H1 (cell line): ENCODE results near the gene RBM4. TPM values are rescaled to one million over a fixed set of nuclear protein-coding genes. Genes with fewer than 3 reads are reported as not detected.
A peak's percentile ranks its signal among the peaks of the same experiment; 100 is the strongest.

Source experiments
- CTCF ChIA-PET: fragments of 300-600 bp; sonication (Branson Sonifier 250); formaldehyde crosslinking; loops from one replicate; lab custom pipeline; 2021; ENCODE audit not compliant: partially characterized antibody; lab: Charles Lee
- POLR2A ChIA-PET: fragments of 300-600 bp; sonication (Branson Sonifier 250); formaldehyde crosslinking; loops from one replicate; lab custom pipeline; 2021; ENCODE audit warnings: inconsistent platforms; ENCODE audit not compliant: partially characterized antibody; lab: Charles Lee
- DNase-seq, 2 experiments: peaks; one replicate each; pipeline versions ENCODE4 v3.0.0 to v3.0.0-alpha.2; 2010 to 2022; ENCODE audit warnings: low spot score in 2 of 2, low read depth in 1 of 2, mixed read lengths in 1 of 2
- FAIRE-seq: peaks from 2 replicates; lab custom pipeline; 2011; peaks lifted over from hg19 to GRCh38; lab: Jason Lieb, UNC
- H2AFZ ChIP-seq: 2 replicates; pipeline ENCODE4 v1.8.1; 2012; ENCODE audit warnings: low read length, inconsistent platforms
- H2AK5ac ChIP-seq: 2 replicates; pipeline ENCODE4 v1.6.1; 2013; ENCODE audit warnings: low read depth, low read length
- H2BK120ac ChIP-seq: replicated peaks from 2 replicates; pipeline ENCODE3; 2013; ENCODE audit warnings: low read depth, low read length, inconsistent platforms
- H2BK12ac ChIP-seq: 2 replicates; pipeline ENCODE4 v1.6.1; 2013; ENCODE audit warnings: low read depth, low read length
- H2BK15ac ChIP-seq: 2 replicates; pipeline ENCODE4 v1.6.1; 2013; ENCODE audit warnings: low read length
- H2BK20ac ChIP-seq: 2 replicates; pipeline ENCODE4 v1.6.1; 2013; ENCODE audit warnings: low read length
- H2BK5ac ChIP-seq: 2 replicates; pipeline ENCODE4 v1.6.1; 2013; ENCODE audit warnings: low read depth, low read length
- H3K14ac ChIP-seq: 2 replicates; pipeline ENCODE4 v1.6.1; 2013; ENCODE audit warnings: inconsistent platforms; ENCODE audit not compliant: insufficient read length
- H3K18ac ChIP-seq: 2 replicates; pipeline ENCODE4 v1.6.1; 2013; ENCODE audit warnings: low read length; ENCODE audit errors: extremely low read depth
- H3K23ac ChIP-seq: 2 replicates; pipeline ENCODE4 v1.6.1; 2013; ENCODE audit warnings: inconsistent platforms; ENCODE audit not compliant: insufficient read length
- H3K23me2 ChIP-seq: 2 replicates; pipeline ENCODE4 v1.6.1; 2013; ENCODE audit warnings: low read depth, low read length
- H3K27ac ChIP-seq: 2 replicates; pipeline ENCODE4 v1.6.1; 2011; ENCODE audit warnings: low read depth, low read length, inconsistent platforms
- H3K27me3 ChIP-seq, 4 experiments: replicated peaks in 1 of 4; 1 replicate in 1 of 4; 2 replicates in 3 of 4; pipeline versions ENCODE4 v1.6.1 to v1.8.1; 2011 to 2013; ENCODE audit warnings: low read length in 3 of 4, mild to moderate bottlenecking in 3 of 4, inconsistent platforms in 2 of 4, mixed read lengths in 2 of 4, moderate library complexity in 1 of 4; ENCODE audit not compliant: control insufficient read depth in 3 of 4, insufficient read depth in 3 of 4; ENCODE audit errors: extremely low read depth in 1 of 4
- H3K36me3 ChIP-seq, 4 experiments: 2 replicates each; pipeline versions ENCODE4 v1.6.1 to v1.8.1; 2011 to 2013; ENCODE audit warnings: mild to moderate bottlenecking in 4 of 4, low read length in 3 of 4, moderate library complexity in 2 of 4, control low read depth in 1 of 4, inconsistent platforms in 1 of 4; ENCODE audit not compliant: insufficient read depth in 4 of 4, control insufficient read depth in 2 of 4
- H3K4ac ChIP-seq: replicated peaks from 2 replicates; pipeline ENCODE3; 2013; ENCODE audit warnings: low read length, low read depth, mixed read lengths, inconsistent platforms; ENCODE audit not compliant: insufficient read length
- H3K4me1 ChIP-seq, 4 experiments: replicated peaks in 1 of 4; 1 replicate in 1 of 4; 2 replicates in 3 of 4; pipeline versions ENCODE4 v1.6.1 to v1.8.1; 2011 to 2013; ENCODE audit warnings: low read length in 3 of 4, inconsistent platforms in 2 of 4, mixed read lengths in 1 of 4; ENCODE audit not compliant: insufficient read depth in 4 of 4, control insufficient read depth in 3 of 4
- H3K4me2 ChIP-seq, 2 experiments: 2 replicates each; pipeline versions ENCODE4 v1.6.1 to v1.8.1; 2011 to 2013; ENCODE audit warnings: low read depth in 2 of 2, low read length in 2 of 2, control low read depth in 1 of 2, inconsistent platforms in 1 of 2, mild to moderate bottlenecking in 1 of 2; ENCODE audit not compliant: insufficient read depth in 1 of 2
- H3K4me3 ChIP-seq, 4 experiments: fragments of 200-600, 300-600 bp in 1 of 4; sonication (generic), shearing (Covaris generic), sonication (Bioruptor Twin) in 1 of 4; 2 replicates each; pipeline versions ENCODE4 v1.5.1 to v1.8.1; 2011 to 2016; ENCODE audit warnings: low read length in 4 of 4, low read depth in 3 of 4, control low read depth in 2 of 4, inconsistent platforms in 2 of 4, mild to moderate bottlenecking in 2 of 4, mixed read lengths in 1 of 4, moderate library complexity in 1 of 4; ENCODE audit not compliant: insufficient read depth in 2 of 4; ENCODE audit errors: extremely low read depth in 1 of 4
- H3K56ac ChIP-seq: replicated peaks from 2 replicates; pipeline ENCODE3; 2013; ENCODE audit warnings: low read depth, mild to moderate bottlenecking, mixed read lengths, low read length, inconsistent platforms; ENCODE audit not compliant: insufficient read length
- H3K79me1 ChIP-seq: 2 replicates; pipeline ENCODE4 v1.6.1; 2013; ENCODE audit warnings: low read depth, low read length, control low read depth
- H3K79me2 ChIP-seq, 2 experiments: 2 replicates each; pipeline versions ENCODE4 v1.6.1 to v1.8.1; 2012 to 2013; ENCODE audit warnings: low read length in 2 of 2, mild to moderate bottlenecking in 2 of 2, inconsistent platforms in 1 of 2; ENCODE audit not compliant: insufficient read depth in 2 of 2, control insufficient read depth in 1 of 2
- H3K9ac ChIP-seq, 4 experiments: replicated peaks in 1 of 4; 1 replicate in 1 of 4; 2 replicates in 3 of 4; pipeline versions ENCODE4 v1.6.1 to v1.8.1; 2011 to 2013; ENCODE audit warnings: low read depth in 3 of 4, low read length in 3 of 4, control low read depth in 2 of 4, mild to moderate bottlenecking in 2 of 4, moderate library complexity in 2 of 4, inconsistent platforms in 1 of 4; ENCODE audit errors: extremely low read depth in 1 of 4
- H3K9me3 ChIP-seq, 2 experiments: 2 replicates each; pipeline versions ENCODE4 v1.6.1 to v1.8.1; 2012 to 2013; ENCODE audit warnings: mild to moderate bottlenecking in 2 of 2, moderate library complexity in 2 of 2, control low read depth in 1 of 2, inconsistent platforms in 1 of 2, low read depth in 1 of 2, low read length in 1 of 2, mixed read lengths in 1 of 2; ENCODE audit not compliant: insufficient read depth in 2 of 2
- H4K20me1 ChIP-seq, 2 experiments: replicated peaks in 1 of 2; 2 replicates each; pipeline versions ENCODE3 to v1.8.1; 2011 to 2013; ENCODE audit warnings: inconsistent platforms in 2 of 2, low read length in 2 of 2, mild to moderate bottlenecking in 1 of 2; ENCODE audit not compliant: insufficient read depth in 2 of 2, control insufficient read depth in 1 of 2
- H4K5ac ChIP-seq: 2 replicates; pipeline ENCODE4 v1.6.1; 2013; ENCODE audit warnings: low read length, low read depth, mixed read lengths, inconsistent platforms; ENCODE audit not compliant: insufficient read length
- H4K8ac ChIP-seq: 2 replicates; pipeline ENCODE4 v1.8.0; 2013; ENCODE audit warnings: mild to moderate bottlenecking, moderate library complexity, low read length, inconsistent platforms; ENCODE audit not compliant: insufficient read depth; ENCODE audit errors: extremely low read depth
- H4K91ac ChIP-seq: replicated peaks from 2 replicates; pipeline ENCODE3; 2013; ENCODE audit warnings: low read length, mixed read lengths, inconsistent platforms; ENCODE audit not compliant: insufficient read length
- CHD2 ChIP-seq: IDR thresholded peaks from 2 replicates; pipeline ENCODE4 v1.6.1; 2012; ENCODE audit warnings: low read length, improper control_type of control experiment
- EZH2 ChIP-seq: fragments of 200-600 bp; sonication (generic); IDR thresholded peaks from 2 replicates; pipeline ENCODE4 v1.7.1; 2012; ENCODE audit warnings: low read depth, mild to moderate bottlenecking, moderate library complexity, low read length, inconsistent platforms; ENCODE audit not compliant: severe bottlenecking
- RBBP5 ChIP-seq: IDR thresholded peaks from 2 replicates; pipeline ENCODE4 v1.7.1; 2012; ENCODE audit warnings: low read depth, mild to moderate bottlenecking, inconsistent platforms, low read length, moderate library complexity, borderline replicate concordance
- SP1 ChIP-seq: IDR thresholded peaks from 2 replicates; pipeline ENCODE4 v1.6.1; 2011; ENCODE audit warnings: low read depth, low read length
- WGBS, 2 experiments: shearing (Covaris generic) in 1 of 2; methylation state at CpG; one replicate each; pipeline versions ENCODE4 v1.1.6 to v1.1.7; 2013 to 2015; ENCODE audit warnings: low lambda C conversion rate in 2 of 2, mixed read lengths in 2 of 2, inconsistent platforms in 1 of 2, low coverage in 1 of 2, missing lambda C conversion rate in 1 of 2; ENCODE audit not compliant: insufficient replicate concordance in 2 of 2, insufficient coverage in 1 of 2, insufficient read length in 1 of 2; ENCODE audit errors: extremely low coverage in 1 of 2, missing lambda C conversion rate in 1 of 2; 5-methylcytosine and 5-hydroxymethylcytosine counted together
- long read RNA-seq, 2 experiments: library from RNA in 1 of 2; library from capped mRNA in 1 of 2; stranded (forward); transcript quantifications; one replicate each; pipeline ENCODE4 v2.0.0, GENCODE V29; 2021; ENCODE audit warnings: inconsistent platforms in 1 of 2
- polyA minus RNA-seq, 3 experiments: library from RNA; depleted of rRNA, polyadenylated mRNA; stranded (reverse); fragments of >200 nt; gene quantifications; 1 replicate in 2 of 3; 2 replicates in 1 of 3; pipeline ENCODE4 v1.2.3, GENCODE V29; 2011
- polyA plus RNA-seq, 7 experiments: library from polyadenylated mRNA; depleted of rRNA in 3 of 7; stranded (reverse) in 5 of 7; unstranded in 2 of 7; fragments of >200 nt in 5 of 7; fragments of 200-250 nt in 2 of 7; gene quantifications; 1 replicate in 5 of 7; 2 replicates in 1 of 7; 4 replicates in 1 of 7; pipeline versions ENCODE4 v1.2.1 to v1.2.3, GENCODE V29; 2011 to 2013; ENCODE audit warnings: missing spikeins in 2 of 7, mixed read lengths in 2 of 7
- total RNA-seq: library from RNA; stranded (reverse); fragmentation: NEBNext Ultra II Directional; extraction: Animal tissue kit (Norgen Biotek cat#: 25700); gene quantifications from 2 replicates; pipeline ENCODE4 v1.2.1, GENCODE V29; 2021

RBM4 gene, protein sequence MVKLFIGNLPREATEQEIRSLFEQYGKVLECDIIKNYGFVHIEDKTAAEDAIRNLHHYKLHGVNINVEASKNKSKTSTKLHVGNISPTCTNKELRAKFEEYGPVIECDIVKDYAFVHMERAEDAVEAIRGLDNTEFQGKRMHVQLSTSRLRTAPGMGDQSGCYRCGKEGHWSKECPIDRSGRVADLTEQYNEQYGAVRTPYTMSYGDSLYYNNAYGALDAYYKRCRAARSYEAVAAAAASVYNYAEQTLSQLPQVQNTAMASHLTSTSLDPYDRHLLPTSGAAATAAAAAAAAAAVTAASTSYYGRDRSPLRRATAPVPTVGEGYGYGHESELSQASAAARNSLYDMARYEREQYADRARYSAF
- total RNA-seq: 192 and 201 TPM in 2 replicates
- polyA plus RNA-seq (2011; rRNA removed): 276 and 330 TPM in 2 replicates
- 251 TPM for polyA plus RNA-seq (2011; cell fraction: cytosol; rRNA removed)
- polyA plus RNA-seq (2011; cell fraction: nucleus; rRNA removed): 120 TPM
- 211 to 279 TPM (median 233 TPM) in 4 replicates for polyA plus RNA-seq (2012, experiment 1 of 2)
- polyA plus RNA-seq (2012, experiment 2 of 2): 264 TPM
- 129 TPM for polyA plus RNA-seq (2013, experiment 1 of 2)
- polyA plus RNA-seq (2013, experiment 2 of 2): 128 TPM
- polyA minus RNA-seq (2011; rRNA and poly(A)+ RNA removed): 233 and 261 TPM in 2 replicates
- 68.5 TPM for polyA minus RNA-seq (2011; cell fraction: cytosol; rRNA and poly(A)+ RNA removed)
- polyA minus RNA-seq (2011; cell fraction: nucleus; rRNA and poly(A)+ RNA removed): 155 TPM
- long read RNA-seq, experiment 1, transcript RBM4-201 (4 exons, 1,694 nt): minor isoform, 34 of 171 reads
- long read RNA-seq, experiment 1, transcript RBM4-205 (3 exons, 2,321 nt): major isoform, 37 of 171 reads
- long read RNA-seq, experiment 1, transcript RBM4-203 (3 exons, 921 nt): minor isoform, 18 of 171 reads
- long read RNA-seq, experiment 1, transcript RBM4-204 (4 exons, 1,763 nt): minor isoform, 5 of 171 reads
- long read RNA-seq, experiment 1, partial matches to known transcripts: 53 of 171 reads
- long read RNA-seq, experiment 1, other reads (novel, unspliced or antisense): 19 of 171 reads
- long read RNA-seq, experiment 2, transcript RBM4-201 (4 exons, 1,694 nt): major isoform, 147 of 299 reads
- long read RNA-seq, experiment 2, transcript RBM4-205 (3 exons, 2,321 nt): minor isoform, 26 of 299 reads
- long read RNA-seq, experiment 2, transcript RBM4-204 (4 exons, 1,763 nt): minor isoform, 15 of 299 reads
- long read RNA-seq, experiment 2, transcript RBM4-203 (3 exons, 921 nt): minor isoform, 52 of 299 reads
- long read RNA-seq, experiment 2, partial matches to known transcripts: 30 of 299 reads
- long read RNA-seq, experiment 2, other reads (novel, unspliced or antisense): 13 of 299 reads

GRCh38 chr11:66638177-66639065 is at the start of gene RBM4:
TSS of gene RBM4 (plus strand) at chr11:66638703. CDS start at chr11:66639712, 1,009 bp downstream.
- CTCF ChIA-PET: interaction anchor here (0.6 to 2.9 kb wide), 15 partner anchors 10 to 127 kb away, joined by 3 to 10 read pairs (median 3); partner anchors contain the start of genes CCDC87 and RBM4B
- WGBS, 2 experiments: 2% methylated on average over 63 of the region's 63 CpGs; no CpG with 5 or more reads in 1 of the 2 experiments
- Histone ChIP-seq H3K79me2 (peaks cover 45 to 74% of the 10 kb centered on the region in 2 experiments), H2BK5ac (peak within 1 kb of the TSS; percentile 100), H4K91ac (peak within 1 kb of the TSS; percentile 95), H4K20me1 (peaks cover 23 to 35% of the 10 kb centered on the region in 2 experiments), H3K4me1 (peaks cover 0 to 20% (median 14%) of the 10 kb centered on the region in 4 experiments; a peak in 5 of 7 replicates), H3K9me3 (no peaks in the 10 kb centered on the region), H2BK120ac (peak within 1 kb of the TSS; percentile 26), H2AFZ (peak within 1 kb of the TSS; percentile 25; the same call in 1 of the 2 replicates), H3K18ac (peak within 1 kb of the TSS; percentile 98), H3K27ac (peak within 1 kb of the TSS; percentile 99), H3K79me1 (no peaks in the 10 kb centered on the region; the same call in none of the 2 replicates), H4K5ac (peak within 1 kb of the TSS; percentile 97), H2BK12ac (peak within 1 kb of the TSS; percentile 84; the same call in 1 of the 2 replicates), H3K56ac (peak within 1 kb of the TSS; percentile 97), H3K4me2 (peak within 1 kb of the TSS; percentile 67 to 88), H2AK5ac (peak within 1 kb of the TSS; percentile 92), H3K23me2 (peaks cover 10% of the 10 kb centered on the region), H3K36me3 (peaks cover 18 to 53% (median 32%) of the 10 kb centered on the region in 4 experiments), H3K4me3 (peak within 1 kb of the TSS; percentile 84 to 98 (median 94)), H4K8ac (peak within 1 kb of the TSS; percentile 100), H3K4ac (peak within 1 kb of the TSS; percentile 93), H3K23ac (no peak within 1 kb of the TSS), H3K14ac (no peak within 1 kb of the TSS), H3K27me3 (no peaks in the 10 kb centered on the region), H2BK20ac (no peak within 1 kb of the TSS), H3K9ac (peak within 1 kb of the TSS; percentile 95 to 100 (median 99)), H2BK15ac (no peak within 1 kb of the TSS)
- peak; percentile 94 to 99 for DNase-seq
- POLR2A ChIA-PET: interaction anchor here (0.6 to 66.2 kb wide), 27 partner anchors 4 to 277 kb away, joined by 3 to 2165 read pairs (median 4); partner anchors contain the start of genes ACTN3, CCDC87, CCS and CTSF
- no peak for FAIRE-seq
- peak; percentile 98 for TF ChIP-seq SP1
- peak; percentile 73; the same call in 1 of the 2 replicates for TF ChIP-seq RBBP5
- no peak for TF ChIP-seq EZH2
- peak; percentile 87 for TF ChIP-seq CHD2
